WTC11 (cell line): ENCODE measurements around the gene PTPN7. TPM values are rescaled to one million over a fixed set of nuclear protein-coding genes. Genes with fewer than 3 reads are reported as not detected.

Experiments
- ATAC-seq: fragments of 200-7000 bp; cut with Tn5 transposase; 2 replicates; pipeline ENCODE4 v1.10.0; 2021; ENCODE audit warnings: mild to moderate bottlenecking, moderate library complexity
- CTCF ChIA-PET: fragments of 300-600 bp; sonication (Branson Sonifier 250); formaldehyde crosslinking; loops from one replicate; lab custom pipeline; 2021; ENCODE audit warnings: antibody characterized with exemption; lab: Charles Lee
- POLR2A ChIA-PET: fragments of 350-600 bp; sonication (Branson Sonifier 250); formaldehyde crosslinking; loops from one replicate; lab custom pipeline; 2021; ENCODE audit warnings: antibody characterized with exemption; lab: Charles Lee
- DNase-seq: peaks from one replicate; pipeline ENCODE4 v3.0.0; 2021; ENCODE audit warnings: low spot score
- H3K27ac Mint-ChIP-seq: 2 replicates; pipeline ENCODE4 v1.8.0; 2021; ENCODE audit warnings: mixed read lengths
- H3K27me3 Mint-ChIP-seq: 2 replicates; pipeline ENCODE4 v1.8.0; 2021; ENCODE audit warnings: low read depth, mild to moderate bottlenecking, moderate library complexity, mixed read lengths
- H3K36me3 Mint-ChIP-seq: 2 replicates; pipeline ENCODE4 v1.8.0; 2021; ENCODE audit warnings: mixed read lengths
- H3K4me1 Mint-ChIP-seq: 2 replicates; pipeline ENCODE4 v1.8.0; 2022; ENCODE audit warnings: mixed read lengths
- H3K4me3 Mint-ChIP-seq: 2 replicates; pipeline ENCODE4 v1.8.0; 2021; ENCODE audit warnings: mild to moderate bottlenecking, moderate library complexity, mixed read lengths
- H3K9me3 Mint-ChIP-seq: 2 replicates; pipeline ENCODE4 v1.8.0; 2021; ENCODE audit warnings: mixed read lengths
- AFF4 ChIP-seq: sonication (generic); formaldehyde crosslinking; IDR thresholded peaks from 2 replicates; pipeline ENCODE4 v1.8.1; 2023; ENCODE audit warnings: mild to moderate bottlenecking, missing genetic modification reagents, borderline replicate concordance
- AR ChIP-seq: fragments of 250-450 bp; sonication (Bioruptor Pico); IDR thresholded peaks from 2 replicates; pipeline ENCODE4 v1.9.0; 2021; ENCODE audit warnings: mild to moderate bottlenecking
- E2F1 ChIP-seq: sonication (generic); formaldehyde crosslinking; IDR thresholded peaks from 2 replicates; pipeline ENCODE4 v1.8.0; 2022; ENCODE audit warnings: mild to moderate bottlenecking, missing genetic modification reagents
- E2F5 ChIP-seq: sonication (generic); formaldehyde crosslinking; IDR thresholded peaks from 2 replicates; pipeline ENCODE4 v1.8.1; 2022; ENCODE audit warnings: mild to moderate bottlenecking, moderate library complexity, missing genetic modification reagents
- EMX1 ChIP-seq: fragments of 250-450 bp; sonication (Bioruptor Pico); IDR thresholded peaks from 2 replicates; pipeline ENCODE4 v1.8.0; 2021; ENCODE audit warnings: mild to moderate bottlenecking
- ERG ChIP-seq: fragments of 250-450 bp; sonication (Bioruptor Pico); IDR thresholded peaks from 2 replicates; pipeline ENCODE4 v1.8.0; 2021; ENCODE audit warnings: mild to moderate bottlenecking
- FOXP1 ChIP-seq: sonication (generic); formaldehyde crosslinking; IDR thresholded peaks from 2 replicates; pipeline ENCODE4 v1.8.0; 2022; ENCODE audit warnings: missing genetic modification reagents, mild to moderate bottlenecking, moderate library complexity, borderline replicate concordance
- KAT7 ChIP-seq: sonication (generic); formaldehyde crosslinking; IDR thresholded peaks from 2 replicates; pipeline ENCODE4 v1.8.1; 2023; ENCODE audit warnings: missing genetic modification reagents, mild to moderate bottlenecking, borderline replicate concordance
- MXD4 ChIP-seq: fragments of 250-450 bp; sonication (Bioruptor Pico); IDR thresholded peaks from 2 replicates; pipeline ENCODE4 v1.8.0; 2021; ENCODE audit warnings: mild to moderate bottlenecking, moderate library complexity, borderline replicate concordance
- NFATC4 ChIP-seq: fragments of 250-450 bp; sonication (Bioruptor Pico); IDR thresholded peaks from 2 replicates; pipeline ENCODE4 v1.9.0; 2021; ENCODE audit warnings: mild to moderate bottlenecking
- OVOL2 ChIP-seq: fragments of 250-450 bp; sonication (Bioruptor Pico); IDR thresholded peaks from 2 replicates; pipeline ENCODE4 v1.9.0; 2021; ENCODE audit warnings: mild to moderate bottlenecking, borderline replicate concordance
- PREB ChIP-seq: sonication (generic); formaldehyde crosslinking; IDR thresholded peaks from 2 replicates; pipeline ENCODE4 v1.8.1; 2022; ENCODE audit warnings: mild to moderate bottlenecking, missing genetic modification reagents, moderate library complexity, borderline replicate concordance
- SMAD3 ChIP-seq: sonication (generic); formaldehyde crosslinking; IDR thresholded peaks from 2 replicates; pipeline ENCODE4 v1.8.0; 2022; ENCODE audit warnings: missing genetic modification reagents, mild to moderate bottlenecking, borderline replicate concordance
- SOX15 ChIP-seq: fragments of 250-450 bp; sonication (Bioruptor Pico); IDR thresholded peaks from 2 replicates; pipeline ENCODE4 v1.9.0; 2021; ENCODE audit warnings: mild to moderate bottlenecking
- TEAD4 ChIP-seq: sonication (generic); formaldehyde crosslinking; IDR thresholded peaks from 2 replicates; pipeline ENCODE4 v1.8.0; 2022; ENCODE audit warnings: mild to moderate bottlenecking, missing genetic modification reagents
- ZNF138 ChIP-seq: sonication (generic); formaldehyde crosslinking; conservative IDR thresholded peaks from 2 replicates; pipeline ENCODE4 v1.8.1; 2022; ENCODE audit warnings: mild to moderate bottlenecking, moderate library complexity, missing genetic modification reagents
- total RNA-seq: library from RNA; stranded (reverse); gene quantifications from 3 replicates; pipeline ENCODE4 v1.2.3, GENCODE V29; 2021
- TF ChIP-seq, protein P1 (sequence below): sonication (generic); formaldehyde crosslinking; IDR thresholded peaks from 2 replicates; pipeline ENCODE4 v1.8.1; 2023; ENCODE audit warnings: mild to moderate bottlenecking, missing genetic modification reagents
- TF ChIP-seq, protein P2 (sequence below): sonication (generic); formaldehyde crosslinking; IDR thresholded peaks from 2 replicates; pipeline ENCODE4 v1.8.1; 2022; ENCODE audit warnings: low read depth, missing genetic modification reagents, borderline replicate concordance

The PTPN7 gene
- total RNA-seq, 1 experiment from 2014 or later, result 0.98 TPM

DNA sequence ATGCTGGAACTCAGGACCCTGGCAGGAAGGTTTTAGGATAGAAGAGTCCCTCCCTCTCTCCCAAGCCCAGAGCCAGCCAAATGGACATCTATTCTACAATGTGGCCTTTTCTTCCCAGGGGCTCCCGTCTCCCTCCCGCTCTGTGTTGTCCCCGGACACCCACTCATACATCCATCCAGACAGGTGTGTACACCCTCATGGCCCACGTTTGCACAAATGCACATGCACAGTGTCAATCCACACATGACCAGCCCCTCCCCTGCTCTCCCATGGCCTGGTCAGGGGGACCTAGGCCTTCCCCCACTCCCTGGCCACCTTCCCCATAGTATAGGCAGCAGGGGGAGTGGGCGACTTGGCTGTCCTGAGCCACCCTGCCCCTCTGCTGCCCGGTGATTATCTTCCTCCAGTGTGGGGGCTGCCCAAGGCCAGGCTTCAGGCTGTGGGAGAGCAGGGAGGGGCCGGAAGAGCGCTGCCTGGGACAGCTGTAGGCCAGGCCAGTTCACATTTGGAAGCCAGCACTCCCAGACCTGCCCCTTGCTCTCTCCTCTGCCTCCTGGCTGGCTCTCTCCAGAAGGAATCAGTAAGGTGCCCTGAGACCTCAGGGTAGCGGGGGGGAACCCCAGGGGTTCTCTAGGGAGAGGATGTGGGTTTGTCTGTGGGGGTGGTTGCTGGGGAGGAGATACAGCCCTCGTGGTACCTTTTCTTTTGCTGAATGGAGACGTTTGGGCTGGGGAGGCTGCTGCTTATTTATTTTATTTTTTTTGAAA is 4.1 kb upstream of the PTPN7 start (continued):
- no peak for TF ChIP-seq E2F1 (CRISPR knock-in tag)
- TF ChIP-seq OVOL2 (CRISPR knock-in tag), result no peak
- TF ChIP-seq FOXP1, result no peak
- no peak for TF ChIP-seq SMAD3 (CRISPR knock-in tag)
- TF ChIP-seq MXD4 (CRISPR knock-in tag), result no peak
- no peak for TF ChIP-seq NFATC4 (CRISPR knock-in tag)
- TF ChIP-seq AR (CRISPR knock-in tag), result no peak
- TF ChIP-seq AFF4 (CRISPR knock-in tag), result no peak
- TF ChIP-seq, protein P1, sequence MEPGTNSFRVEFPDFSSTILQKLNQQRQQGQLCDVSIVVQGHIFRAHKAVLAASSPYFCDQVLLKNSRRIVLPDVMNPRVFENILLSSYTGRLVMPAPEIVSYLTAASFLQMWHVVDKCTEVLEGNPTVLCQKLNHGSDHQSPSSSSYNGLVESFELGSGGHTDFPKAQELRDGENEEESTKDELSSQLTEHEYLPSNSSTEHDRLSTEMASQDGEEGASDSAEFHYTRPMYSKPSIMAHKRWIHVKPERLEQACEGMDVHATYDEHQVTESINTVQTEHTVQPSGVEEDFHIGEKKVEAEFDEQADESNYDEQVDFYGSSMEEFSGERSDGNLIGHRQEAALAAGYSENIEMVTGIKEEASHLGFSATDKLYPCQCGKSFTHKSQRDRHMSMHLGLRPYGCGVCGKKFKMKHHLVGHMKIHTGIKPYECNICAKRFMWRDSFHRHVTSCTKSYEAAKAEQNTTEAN, result no peak

DNA sequence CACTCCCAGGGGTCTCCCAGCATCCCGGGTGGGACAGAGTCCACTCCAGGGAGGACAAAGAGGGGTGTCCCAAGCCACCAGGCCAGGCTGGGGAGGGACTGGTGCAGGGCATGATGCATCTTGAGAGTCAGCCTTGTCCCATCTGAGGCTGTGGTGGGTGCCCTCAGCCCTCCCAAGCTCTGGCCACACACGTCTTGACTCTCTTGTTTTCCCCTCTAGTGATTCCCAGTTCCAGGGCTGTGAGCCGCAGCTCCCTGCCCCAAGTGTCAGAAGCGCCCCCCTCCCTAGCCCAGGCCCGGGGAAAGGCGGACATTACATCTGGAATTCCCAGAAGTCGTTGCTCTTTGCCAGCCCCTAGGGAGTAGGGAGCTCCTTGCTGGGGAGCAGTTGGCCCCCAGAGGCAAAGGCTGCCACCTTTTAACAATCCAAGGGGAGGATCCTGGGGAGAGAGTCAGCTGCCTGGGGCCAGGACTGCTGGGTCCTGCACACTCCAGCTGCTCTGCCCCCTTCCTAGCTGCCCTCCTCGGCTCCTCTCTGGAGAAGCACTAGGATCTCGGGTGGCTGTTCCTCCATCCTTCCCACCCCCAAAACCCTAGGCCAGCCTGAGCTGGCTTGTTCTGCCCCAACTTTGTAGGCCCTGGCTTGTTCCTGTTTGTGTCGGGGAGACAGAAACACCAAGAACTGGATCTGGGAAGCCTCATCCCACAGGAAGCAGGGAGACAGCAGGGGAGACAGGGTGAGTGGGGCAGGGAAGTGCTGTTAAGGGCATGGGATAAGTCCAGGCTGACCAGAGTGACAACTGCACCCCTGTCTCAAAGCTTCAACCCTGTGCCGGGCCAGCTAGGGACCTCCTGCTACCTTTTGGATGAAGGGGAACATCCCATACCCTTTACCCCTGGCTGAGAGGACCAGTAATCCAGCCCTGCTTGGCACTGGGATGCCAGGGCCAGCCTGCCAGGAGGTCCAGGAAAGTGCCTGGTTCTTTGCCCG is 3.2 kb upstream of the PTPN7 start:
- ATAC-seq (no peak), DNase-seq (no peak)
- H3K4me3 Mint-ChIP-seq, result no peak overlapping the region
- H3K27me3 Mint-ChIP-seq, result no peaks in the 10 kb centered on the region; the same call in 1 of the 2 replicates
- no peaks in the 10 kb centered on the region for H3K9me3 Mint-ChIP-seq
- no peak overlapping the region for H3K27ac Mint-ChIP-seq
- ChIA-PET POLR2A (no interaction called here), CTCF (interaction anchor here (0.6 to 6.0 kb wide), 7 partner anchors 8 to 175 kb away, joined by 3 to 73 read pairs (median 3); partner anchors contain the start of gene GPR37L1)
- H3K4me1 Mint-ChIP-seq, result peaks cover 50% of the 10 kb centered on the region
- H3K36me3 Mint-ChIP-seq, result no peaks in the 10 kb centered on the region
- TF ChIP-seq TEAD4 (CRISPR knock-in tag) (no peak), ERG (no peak), E2F5 (CRISPR knock-in tag) (no peak), EMX1 (CRISPR knock-in tag) (no peak), PREB (CRISPR knock-in tag) (no peak), ZNF138 (CRISPR knock-in tag) (no peak), SOX15 (CRISPR knock-in tag) (no peak), KAT7 (CRISPR knock-in tag) (no peak)
- TF ChIP-seq, protein P2, sequence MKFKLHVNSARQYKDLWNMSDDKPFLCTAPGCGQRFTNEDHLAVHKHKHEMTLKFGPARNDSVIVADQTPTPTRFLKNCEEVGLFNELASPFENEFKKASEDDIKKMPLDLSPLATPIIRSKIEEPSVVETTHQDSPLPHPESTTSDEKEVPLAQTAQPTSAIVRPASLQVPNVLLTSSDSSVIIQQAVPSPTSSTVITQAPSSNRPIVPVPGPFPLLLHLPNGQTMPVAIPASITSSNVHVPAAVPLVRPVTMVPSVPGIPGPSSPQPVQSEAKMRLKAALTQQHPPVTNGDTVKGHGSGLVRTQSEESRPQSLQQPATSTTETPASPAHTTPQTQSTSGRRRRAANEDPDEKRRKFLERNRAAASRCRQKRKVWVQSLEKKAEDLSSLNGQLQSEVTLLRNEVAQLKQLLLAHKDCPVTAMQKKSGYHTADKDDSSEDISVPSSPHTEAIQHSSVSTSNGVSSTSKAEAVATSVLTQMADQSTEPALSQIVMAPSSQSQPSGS, result no peak
